ENCODE data around the gene RTP2. TPM values are rescaled to one million over a fixed set of nuclear protein-coding genes. Genes with fewer than 3 reads are reported as not detected.
A peak's percentile ranks its signal among the peaks of the same experiment; 100 is the strongest.

RTP2 gene
- polyA plus RNA-seq, 3 donors = not detected

- Mint-ChIP-seq H3K36me3 (peaks cover 34 to 38% of the 10 kb centered on the region in 2 donors), H3K9me3 (no peaks in the 10 kb centered on the region), H3K4me1 (peaks cover 7% of the 10 kb centered on the region), H3K27ac (no peak overlapping the region), H3K27me3 (ENCODE audit: low read depth in 3 of 3) (no peaks in the 10 kb centered on the region), H3K4me3 (no peak overlapping the region)
- no peak overlapping the region for H2AFZ ChIP-seq (ENCODE audit: insufficient read depth, low read depth, low read length, poor library complexity, severe bottlenecking)
- no peaks in the 10 kb centered on the region for H3K27me3 ChIP-seq (ENCODE audit: control insufficient read depth in 2 of 2, insufficient read depth in 2 of 2, low read length in 2 of 2)
- TF ChIP-seq, protein P1, sequence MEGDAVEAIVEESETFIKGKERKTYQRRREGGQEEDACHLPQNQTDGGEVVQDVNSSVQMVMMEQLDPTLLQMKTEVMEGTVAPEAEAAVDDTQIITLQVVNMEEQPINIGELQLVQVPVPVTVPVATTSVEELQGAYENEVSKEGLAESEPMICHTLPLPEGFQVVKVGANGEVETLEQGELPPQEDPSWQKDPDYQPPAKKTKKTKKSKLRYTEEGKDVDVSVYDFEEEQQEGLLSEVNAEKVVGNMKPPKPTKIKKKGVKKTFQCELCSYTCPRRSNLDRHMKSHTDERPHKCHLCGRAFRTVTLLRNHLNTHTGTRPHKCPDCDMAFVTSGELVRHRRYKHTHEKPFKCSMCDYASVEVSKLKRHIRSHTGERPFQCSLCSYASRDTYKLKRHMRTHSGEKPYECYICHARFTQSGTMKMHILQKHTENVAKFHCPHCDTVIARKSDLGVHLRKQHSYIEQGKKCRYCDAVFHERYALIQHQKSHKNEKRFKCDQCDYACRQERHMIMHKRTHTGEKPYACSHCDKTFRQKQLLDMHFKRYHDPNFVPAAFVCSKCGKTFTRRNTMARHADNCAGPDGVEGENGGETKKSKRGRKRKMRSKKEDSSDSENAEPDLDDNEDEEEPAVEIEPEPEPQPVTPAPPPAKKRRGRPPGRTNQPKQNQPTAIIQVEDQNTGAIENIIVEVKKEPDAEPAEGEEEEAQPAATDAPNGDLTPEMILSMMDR (IDR thresholded peaks at IDR 0.05) = no peak
- DNase-seq = peak in 1 of 3 donors; percentile 21
- intact Hi-C loops (cut with micrococcal nuclease) = loop anchor here (5.0 to 10.0 kb wide), 2 partner anchors 402 to 404 kb away; no protein-coding TSS in a partner anchor
- H3K27ac ChIP-seq (ENCODE audit: low read depth in 1 of 2, low read length in 2 of 2) = no peak overlapping the region
- peaks cover 31 to 37% of the 10 kb centered on the region in 2 donors for H3K36me3 ChIP-seq (replicated peaks in 1 of 2; ENCODE audit: control insufficient read depth in 1 of 2, insufficient read depth in 2 of 2, low read length in 2 of 2)
- H3K9me3 ChIP-seq (replicated peaks in 1 of 2; ENCODE audit: control insufficient read depth in 1 of 2, insufficient read depth in 1 of 2, low read length in 2 of 2) = no peaks in the 10 kb centered on the region
- H3K4me1 ChIP-seq (ENCODE audit: control insufficient read depth in 1 of 2, insufficient read depth in 2 of 2, low read length in 2 of 2) = no peaks in the 10 kb centered on the region
- H3K9ac ChIP-seq (ENCODE audit: insufficient read depth, low read length, poor library complexity, severe bottlenecking) = no peak overlapping the region
- peaks cover 38% of the 10 kb centered on the region for H4K20me1 ChIP-seq (ENCODE audit: insufficient read depth, low read length)
- no peaks in the 10 kb centered on the region for H3K79me2 ChIP-seq (ENCODE audit: insufficient read depth, low read length)
- no peak overlapping the region for H3K4me2 ChIP-seq (replicated peaks; ENCODE audit: extremely low read depth, low read length, poor library complexity, severe bottlenecking)
- no peak overlapping the region for H3K4me3 ChIP-seq (replicated peaks in 1 of 3; ENCODE audit: low read depth in 2 of 3, low read length in 3 of 3)
- 63% methylated on average over 3 of the region's 5 CpGs for WGBS (ENCODE audit: insufficient coverage)
Measured at GRCh38 chr3:187718802-187719201, 16.4 kb upstream of the RTP2 start.

- Mint-ChIP-seq H3K4me3 (no peak overlapping the region), H3K27ac (no peak overlapping the region), H3K27me3 (ENCODE audit: low read depth in 3 of 3) (no peaks in the 10 kb centered on the region), H3K9me3 (no peaks in the 10 kb centered on the region), H3K36me3 (peaks cover 22 to 26% of the 10 kb centered on the region in 2 donors), H3K4me1 (peaks cover 7% of the 10 kb centered on the region)
- intact Hi-C loops (cut with micrococcal nuclease) = loop anchor here (5.0 to 10.0 kb wide), 2 partner anchors 400 to 403 kb away; no protein-coding TSS in a partner anchor
- H3K27ac ChIP-seq (ENCODE audit: low read depth in 1 of 2, low read length in 2 of 2) = no peak overlapping the region
- WGBS (ENCODE audit: insufficient coverage) = 100% methylated on average over 1 of the region's 1 CpG
- H3K9ac ChIP-seq (ENCODE audit: insufficient read depth, low read length, poor library complexity, severe bottlenecking) = no peak overlapping the region
- H3K4me1 ChIP-seq (ENCODE audit: control insufficient read depth in 1 of 2, insufficient read depth in 2 of 2, low read length in 2 of 2) = no peaks in the 10 kb centered on the region
- H3K79me2 ChIP-seq (ENCODE audit: insufficient read depth, low read length) = no peaks in the 10 kb centered on the region
- no peak overlapping the region for H3K4me3 ChIP-seq (replicated peaks in 1 of 3; ENCODE audit: low read depth in 2 of 3, low read length in 3 of 3)
- H3K27me3 ChIP-seq (ENCODE audit: control insufficient read depth in 2 of 2, insufficient read depth in 2 of 2, low read length in 2 of 2) = no peaks in the 10 kb centered on the region
- TF ChIP-seq, protein P1 (IDR thresholded peaks at IDR 0.05) = no peak
- H4K20me1 ChIP-seq (ENCODE audit: insufficient read depth, low read length) = peaks cover 25% of the 10 kb centered on the region
- no peak for DNase-seq
- H2AFZ ChIP-seq (ENCODE audit: insufficient read depth, low read depth, low read length, poor library complexity, severe bottlenecking) = no peak overlapping the region
- H3K4me2 ChIP-seq (replicated peaks; ENCODE audit: extremely low read depth, low read length, poor library complexity, severe bottlenecking) = no peak overlapping the region
- H3K9me3 ChIP-seq (replicated peaks in 1 of 2; ENCODE audit: control insufficient read depth in 1 of 2, insufficient read depth in 1 of 2, low read length in 2 of 2) = no peaks in the 10 kb centered on the region
- H3K36me3 ChIP-seq (replicated peaks in 1 of 2; ENCODE audit: control insufficient read depth in 1 of 2, insufficient read depth in 2 of 2, low read length in 2 of 2) = peaks cover 19 to 25% of the 10 kb centered on the region in 2 donors
Measured at GRCh38 chr3:187717572-187717971, 15.2 kb upstream of the RTP2 start.

Data from CD14-positive monocyte (primary cell).